GM23248 (cell line): Measurements from ENCODE around the gene MTSS2.

Experiments used
- EZH2 ChIP-seq: fragments of 200-600 bp; sonication (generic); IDR thresholded peaks from 2 replicates; pipeline ENCODE4 v1.6.1; 2018; ENCODE audit warnings: antibody characterized with exemption, mild to moderate bottlenecking; ENCODE audit not compliant: insufficient read depth, poor library complexity, severe bottlenecking
- EZH2phosphoT487 ChIP-seq: fragments of 200-600 bp; sonication (generic); IDR thresholded peaks from 2 replicates; pipeline ENCODE4 v1.6.1; 2018; ENCODE audit warnings: antibody characterized with exemption, moderate library complexity, mild to moderate bottlenecking, low read depth; ENCODE audit not compliant: insufficient read depth

GRCh38 chr16:70687102-70687511, 1.3 kb upstream of the MTSS2 start:
- no peak for TF ChIP-seq EZH2
- no peak for TF ChIP-seq EZH2phosphoT487
